Naive B cell (primary cell): Measurements from ENCODE around the gene CHI3L1. TPM values are rescaled to one million over a fixed set of nuclear protein-coding genes. Genes with fewer than 3 reads are reported as not detected.

Experiments
- ATAC-seq, 2 donors: fragments of 150-1000 bp; cut with Tn5 transposase; 2 replicates each; pipeline ENCODE4 v1.10.0; 2021; ENCODE audit warnings: low read depth in 2 of 2, mild to moderate bottlenecking in 2 of 2, moderate library complexity in 2 of 2
- DNase-seq: peaks from one replicate; pipeline ENCODE4 v3.0.0; 2022
- H3K27ac Mint-ChIP-seq, 6 donors: one replicate each; pipeline ENCODE4 v1.8.0; 2020 to 2022; ENCODE audit warnings: mild to moderate bottlenecking in 6 of 6, mixed read lengths in 6 of 6, moderate library complexity in 5 of 6, inconsistent platforms in 2 of 6
- H3K27me3 Mint-ChIP-seq, 3 donors: one replicate each; pipeline ENCODE4 v1.8.0; 2021 to 2022; ENCODE audit warnings: mixed read lengths in 3 of 3, mild to moderate bottlenecking in 1 of 3
- H3K36me3 Mint-ChIP-seq, 2 donors: one replicate each; pipeline ENCODE4 v1.8.0; 2020 to 2022; ENCODE audit warnings: mixed read lengths in 2 of 2, inconsistent platforms in 1 of 2, mild to moderate bottlenecking in 1 of 2
- H3K4me1 Mint-ChIP-seq, 3 donors: one replicate each; pipeline ENCODE4 v1.8.0; 2020 to 2022; ENCODE audit warnings: mixed read lengths in 3 of 3, inconsistent platforms in 1 of 3, mild to moderate bottlenecking in 1 of 3, moderate library complexity in 1 of 3
- H3K4me3 Mint-ChIP-seq, 8 donors: one replicate each; pipeline ENCODE4 v1.8.0; 2020 to 2022; ENCODE audit warnings: mild to moderate bottlenecking in 8 of 8, mixed read lengths in 8 of 8, moderate library complexity in 8 of 8, inconsistent platforms in 2 of 8
- H3K9me3 Mint-ChIP-seq, 7 donors: one replicate each; pipeline ENCODE4 v1.8.0; 2020 to 2022; ENCODE audit warnings: mixed read lengths in 7 of 7, mild to moderate bottlenecking in 5 of 7, inconsistent platforms in 2 of 7, moderate library complexity in 1 of 7
- polyA plus RNA-seq, 6 donors: library from polyadenylated mRNA; unstranded; fragments of 300-500 nt; fragmentation: Illumina TruSeq; gene quantifications; one replicate each; pipeline ENCODE4 v1.2.3, GENCODE V29; 2021; ENCODE audit warnings: low read depth in 6 of 6

Gene CHI3L1
- polyA plus RNA-seq, 6 donors from 2014 or later: 0.32 TPM; not detected in 5

GRCh38 chr1:203201516-203202205 lies 15.2 kb upstream of the CHI3L1 start:
- peaks cover 26 to 56% (median 45%) of the 10 kb centered on the region in 3 donors for H3K27me3 Mint-ChIP-seq
- no peak for DNase-seq

GRCh38 chr1:203200916-203201315 lies 14.4 kb upstream of the CHI3L1 start:
- Mint-ChIP-seq H3K27ac (peak overlapping the region in 1 of 6 donors; percentile 46), H3K9me3 (peaks cover 0 to 4% (median 0%) of the 10 kb centered on the region in 7 donors), H3K36me3 (peaks cover 0 to 7% of the 10 kb centered on the region in 2 donors), H3K4me3 (no peak overlapping the region), H3K27me3 (peaks cover 26 to 56% (median 45%) of the 10 kb centered on the region in 3 donors), H3K4me1 (no peaks in the 10 kb centered on the region)
- DNase-seq (no peak), ATAC-seq (no peak)

More at GRCh38 chr1:203201516-203202205, 15.2 kb upstream of the CHI3L1 start:
- Mint-ChIP-seq H3K4me1 (no peaks in the 10 kb centered on the region), H3K27ac (no peak overlapping the region), H3K9me3 (peaks cover 0 to 4% (median 0%) of the 10 kb centered on the region in 7 donors), H3K36me3 (peaks cover 0 to 7% of the 10 kb centered on the region in 2 donors), H3K4me3 (no peak overlapping the region)
- ATAC-seq: no peak

DNA sequence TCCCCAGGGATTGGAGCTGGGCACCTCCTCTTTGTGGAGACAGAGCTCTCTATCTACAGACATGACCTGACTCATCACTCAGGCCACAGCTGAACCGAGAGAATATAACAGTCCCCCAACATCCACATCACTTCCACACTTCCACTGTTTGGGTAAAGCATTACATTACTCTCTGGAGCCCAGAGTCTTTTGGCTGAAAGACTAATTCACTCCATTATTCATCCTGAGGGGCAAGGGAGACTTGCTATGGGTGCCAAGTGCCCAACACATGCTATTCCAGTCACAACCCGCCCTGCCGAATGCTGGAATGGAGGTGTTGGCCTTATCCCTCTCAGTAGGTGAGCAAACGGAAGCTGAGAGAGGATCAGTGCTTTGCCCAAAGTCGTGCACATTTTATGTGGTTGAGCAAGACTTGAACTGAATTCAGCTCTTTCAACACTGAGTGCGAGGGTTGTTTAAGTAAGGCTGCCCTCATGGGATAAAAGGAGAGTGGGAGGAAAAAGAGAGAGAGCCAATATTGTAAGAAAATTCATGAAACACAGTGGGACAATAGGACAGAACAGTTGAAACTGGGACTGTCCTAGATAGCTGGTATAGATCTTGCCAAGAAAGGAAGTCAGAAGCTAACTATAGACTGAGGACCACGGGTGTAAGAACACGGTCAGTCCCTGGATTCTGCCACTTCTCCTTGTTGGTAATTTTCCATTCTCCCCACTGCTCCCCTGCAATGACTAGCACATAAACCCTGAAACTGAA lies 13.5 kb upstream of the CHI3L1 start:
- DNase-seq (no peak), ATAC-seq (no peak)
- Mint-ChIP-seq H3K9me3 (peaks cover 0 to 4% (median 0%) of the 10 kb centered on the region in 7 donors), H3K27ac (no peak overlapping the region), H3K4me3 (no peak overlapping the region), H3K36me3 (peaks cover 0 to 7% of the 10 kb centered on the region in 2 donors), H3K4me1 (no peaks in the 10 kb centered on the region), H3K27me3 (peaks cover 26 to 56% (median 45%) of the 10 kb centered on the region in 3 donors)

- H3K36me3 Mint-ChIP-seq: peaks cover 0 to 7% of the 10 kb centered on the region in 2 donors
- H3K4me1 Mint-ChIP-seq: no peaks in the 10 kb centered on the region
- no peak overlapping the region for H3K27ac Mint-ChIP-seq
- DNase-seq: no peak
- H3K27me3 Mint-ChIP-seq: peaks cover 26 to 56% (median 45%) of the 10 kb centered on the region in 3 donors
- ATAC-seq: no peak
- H3K4me3 Mint-ChIP-seq: no peak overlapping the region
- H3K9me3 Mint-ChIP-seq: peaks cover 0 to 4% (median 0%) of the 10 kb centered on the region in 7 donors
Measured at GRCh38 chr1:203199481-203199815, 12.9 kb upstream of the CHI3L1 start.

DNA sequence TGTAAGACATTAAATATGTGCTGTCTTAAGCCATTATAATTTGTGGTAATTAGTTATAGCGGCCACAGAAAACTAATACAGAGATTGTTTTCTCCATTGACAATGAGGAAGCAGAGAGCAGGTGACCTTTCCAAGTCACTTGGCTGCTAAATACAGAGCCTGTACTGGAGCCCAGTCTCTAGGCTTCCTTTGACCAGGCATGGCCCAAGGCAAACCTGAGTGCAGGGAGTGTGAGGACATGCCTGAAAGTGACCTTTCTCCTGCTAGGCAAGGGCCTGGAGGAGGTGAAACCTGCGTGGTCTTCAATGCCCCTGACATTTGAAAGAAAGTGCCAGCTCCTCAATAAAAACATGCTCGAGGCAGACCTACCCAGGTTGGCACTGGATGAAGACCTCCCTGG lies 12.5 kb upstream of the CHI3L1 start:
- ATAC-seq: no peak
- Mint-ChIP-seq H3K4me3 (no peak overlapping the region), H3K27ac (no peak overlapping the region), H3K4me1 (no peaks in the 10 kb centered on the region), H3K36me3 (peaks cover 0 to 7% of the 10 kb centered on the region in 2 donors), H3K27me3 (peaks cover 25 to 55% (median 45%) of the 10 kb centered on the region in 3 donors), H3K9me3 (peaks cover 0 to 4% (median 0%) of the 10 kb centered on the region in 7 donors)
- no peak for DNase-seq

DNA sequence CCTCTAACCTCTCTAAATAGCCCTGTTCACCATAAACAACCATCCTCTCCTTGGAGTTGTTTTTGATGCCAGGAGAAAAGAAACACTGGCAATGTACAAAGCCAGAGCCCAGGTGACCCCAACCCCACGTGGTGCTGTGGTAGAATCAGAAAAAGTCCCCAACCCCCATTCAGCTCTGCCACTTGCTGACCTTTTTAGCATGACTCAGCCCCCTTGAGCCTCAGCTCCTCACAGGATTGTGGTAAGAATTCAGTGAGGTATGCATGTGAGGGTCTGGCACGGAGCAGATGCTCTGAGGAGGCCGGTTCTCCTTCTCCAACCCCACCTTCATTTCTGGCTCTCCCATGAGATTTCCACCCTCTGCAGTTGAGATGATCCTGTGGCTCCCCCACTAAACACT lies 11.1 kb upstream of the CHI3L1 start:
- no peak overlapping the region for H3K4me3 Mint-ChIP-seq
- ATAC-seq: no peak
- peaks cover 17 to 41% (median 37%) of the 10 kb centered on the region in 3 donors for H3K27me3 Mint-ChIP-seq
- no peak for DNase-seq
- H3K9me3 Mint-ChIP-seq: peaks cover 0 to 4% (median 0%) of the 10 kb centered on the region in 7 donors
- peaks cover 0 to 7% of the 10 kb centered on the region in 2 donors for H3K36me3 Mint-ChIP-seq
- no peak overlapping the region for H3K27ac Mint-ChIP-seq
- H3K4me1 Mint-ChIP-seq: no peaks in the 10 kb centered on the region

DNA sequence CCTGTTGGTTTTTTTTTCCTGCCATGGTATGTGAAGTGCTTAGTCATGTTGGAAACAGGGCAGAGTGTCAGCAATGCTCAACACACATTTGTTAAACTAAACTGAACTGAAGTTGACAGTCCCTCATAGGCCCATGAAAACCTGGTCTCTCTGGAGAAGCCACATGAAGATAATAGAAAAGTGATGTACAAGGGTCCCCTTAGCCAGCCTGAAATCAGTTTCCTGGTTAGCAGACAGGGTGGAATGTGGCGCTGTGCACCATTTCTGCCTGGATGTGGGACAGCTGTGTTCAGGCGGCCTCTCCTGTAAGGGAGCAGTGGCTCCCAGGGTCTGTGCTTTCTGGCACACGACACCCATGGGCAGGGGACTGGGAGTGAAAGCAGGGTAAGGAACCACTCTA lies 9.9 kb upstream of the CHI3L1 start:
- Mint-ChIP-seq H3K4me3 (no peak overlapping the region), H3K36me3 (peaks cover 0 to 7% of the 10 kb centered on the region in 2 donors), H3K4me1 (no peaks in the 10 kb centered on the region), H3K27ac (no peak overlapping the region), H3K9me3 (peaks cover 0 to 4% (median 0%) of the 10 kb centered on the region in 7 donors), H3K27me3 (peaks cover 14 to 35% (median 32%) of the 10 kb centered on the region in 3 donors)
- DNase-seq (no peak), ATAC-seq (no peak)

DNA sequence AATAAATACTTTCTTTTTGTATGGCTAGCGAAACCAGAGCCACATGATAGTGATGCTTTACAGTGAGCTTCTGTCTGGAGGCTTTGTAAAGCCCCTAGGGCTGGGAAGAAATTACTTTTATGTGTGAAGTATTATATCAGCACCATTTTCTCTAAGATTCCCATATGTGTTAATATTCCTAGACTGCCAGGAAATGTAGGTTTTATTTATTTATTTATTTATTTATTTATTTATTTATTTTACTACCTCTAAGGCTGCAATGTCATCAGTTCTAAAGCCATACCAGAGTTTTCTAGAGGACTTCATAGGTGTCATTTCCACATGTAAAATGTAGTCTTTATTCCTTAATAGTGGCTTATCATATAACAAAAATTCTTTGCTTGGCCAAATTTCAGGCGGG lies 4.4 kb upstream of the CHI3L1 start:
- H3K36me3 Mint-ChIP-seq: no peaks in the 10 kb centered on the region
- peaks cover 0 to 2% (median 0%) of the 10 kb centered on the region in 3 donors for H3K4me1 Mint-ChIP-seq
- peaks cover 0 to 38% (median 19%) of the 10 kb centered on the region in 3 donors for H3K27me3 Mint-ChIP-seq
- H3K9me3 Mint-ChIP-seq: no peaks in the 10 kb centered on the region
- no peak overlapping the region for H3K27ac Mint-ChIP-seq
- H3K4me3 Mint-ChIP-seq: no peak overlapping the region
- no peak for DNase-seq
- no peak for ATAC-seq

DNA sequence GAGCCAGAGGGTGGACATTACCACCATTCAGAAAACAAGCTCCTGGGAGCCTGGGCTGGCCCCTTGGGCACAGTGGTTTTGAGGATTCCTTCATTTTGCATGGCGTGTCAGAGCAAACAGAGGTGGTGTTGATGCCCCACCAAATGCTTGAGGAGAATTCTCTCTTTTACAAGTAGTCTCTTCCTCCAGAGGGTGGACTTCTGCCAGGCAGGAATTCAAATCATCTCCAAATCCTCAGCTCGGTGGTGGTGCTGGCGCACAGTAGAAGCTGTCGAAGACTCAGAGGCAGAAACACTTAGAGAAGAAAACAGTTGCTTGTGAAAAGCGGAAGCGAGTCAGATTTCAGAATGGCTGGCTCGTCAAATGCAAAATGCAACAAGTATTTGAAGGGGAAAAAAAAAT lies 3.4 kb upstream of the CHI3L1 start:
- Mint-ChIP-seq H3K9me3 (no peaks in the 10 kb centered on the region), H3K4me3 (no peak overlapping the region), H3K4me1 (peaks cover 0 to 2% (median 0%) of the 10 kb centered on the region in 3 donors), H3K36me3 (no peaks in the 10 kb centered on the region), H3K27ac (no peak overlapping the region), H3K27me3 (peaks cover 1 to 38% (median 19%) of the 10 kb centered on the region in 3 donors)
- ATAC-seq: no peak
- DNase-seq: no peak

DNA sequence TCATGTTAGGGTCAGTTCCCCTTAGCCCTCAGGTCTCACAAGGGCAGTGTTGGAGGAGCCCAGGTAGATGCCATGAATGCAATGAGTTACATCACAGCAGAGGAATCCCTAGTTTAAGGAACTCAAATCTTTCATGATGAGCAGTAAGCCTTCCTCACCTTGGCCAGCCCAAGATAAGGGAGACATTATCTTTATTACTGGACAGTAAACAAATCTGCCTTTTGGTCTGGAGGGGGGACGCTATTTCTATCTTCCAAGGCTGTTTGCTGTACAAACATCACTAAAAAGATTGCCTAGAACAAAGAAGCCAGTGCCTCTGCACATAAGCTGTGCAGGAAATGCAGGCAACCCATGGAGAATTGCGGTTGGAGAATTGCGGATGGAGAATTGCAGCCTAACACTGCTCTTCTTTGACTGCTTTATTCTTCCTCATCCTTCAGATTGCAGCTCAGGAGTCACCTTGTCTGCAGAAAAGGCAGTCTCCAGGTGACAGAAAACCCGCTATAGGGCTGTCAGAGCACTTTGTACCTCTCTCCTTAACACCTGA lies 2.3 kb upstream of the CHI3L1 start:
- Mint-ChIP-seq H3K27ac (no peak overlapping the region), H3K36me3 (no peaks in the 10 kb centered on the region), H3K4me1 (peaks cover 0 to 2% (median 0%) of the 10 kb centered on the region in 3 donors), H3K9me3 (no peaks in the 10 kb centered on the region), H3K27me3 (peaks cover 4 to 38% (median 19%) of the 10 kb centered on the region in 3 donors), H3K4me3 (no peak overlapping the region)
- ATAC-seq: no peak
- no peak for DNase-seq

- peaks cover 0 to 2% (median 0%) of the 10 kb centered on the region in 3 donors for H3K4me1 Mint-ChIP-seq
Measured at GRCh38 chr1:203187689-203188264, 1.3 kb upstream of the CHI3L1 start.

DNA sequence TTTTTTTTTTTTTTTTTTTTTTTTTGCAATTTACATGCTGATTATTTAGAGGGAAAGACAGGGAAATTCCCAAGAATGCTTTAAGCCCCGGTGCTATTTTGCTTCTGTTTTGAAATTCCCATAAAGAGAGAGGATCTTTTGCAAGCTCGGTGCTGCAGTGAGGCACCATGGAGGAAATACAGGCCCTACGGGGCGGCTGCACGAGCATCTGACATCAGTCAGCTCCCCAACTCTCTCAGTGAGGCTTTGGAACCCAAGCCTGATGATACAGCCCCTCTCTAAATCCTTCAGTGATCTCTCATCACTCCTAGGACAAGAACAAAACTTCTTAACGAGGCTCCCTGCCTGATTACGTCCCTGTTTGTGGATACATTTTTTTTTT lies 791 bp upstream of the CHI3L1 start:
- no peak overlapping the region for H3K4me3 Mint-ChIP-seq
- no peak for ATAC-seq

More at GRCh38 chr1:203187689-203188264, 1.3 kb upstream of the CHI3L1 start:
- ATAC-seq (no peak), DNase-seq (no peak)
- Mint-ChIP-seq H3K4me3 (no peak overlapping the region), H3K27me3 (peaks cover 4 to 38% (median 19%) of the 10 kb centered on the region in 3 donors), H3K27ac (no peak overlapping the region), H3K9me3 (no peaks in the 10 kb centered on the region), H3K36me3 (no peaks in the 10 kb centered on the region)

DNA sequence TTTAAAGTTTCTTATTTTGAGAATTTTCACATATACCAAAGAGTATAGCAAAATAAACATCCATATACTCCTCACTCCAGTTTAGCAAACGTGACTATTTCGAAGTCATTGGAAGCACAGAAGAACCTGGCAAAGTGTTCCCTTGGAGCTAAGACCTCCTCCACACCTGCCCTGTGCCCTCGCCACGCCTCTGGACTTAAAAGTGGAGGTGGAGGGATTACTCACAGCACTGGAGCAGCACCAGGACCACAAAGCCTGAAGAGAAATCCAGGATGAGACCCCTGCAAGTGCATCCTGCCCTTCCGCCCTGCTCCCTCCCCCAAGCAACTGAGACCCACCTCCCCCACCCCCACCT lies 436 bp downstream of the CHI3L1 start:
- no peaks in the 10 kb centered on the region for H3K36me3 Mint-ChIP-seq
- H3K27ac Mint-ChIP-seq: peak overlapping the region in 1 of 6 donors; percentile 22
- H3K27me3 Mint-ChIP-seq: peaks cover 4 to 31% (median 14%) of the 10 kb centered on the region in 3 donors
- H3K4me3 Mint-ChIP-seq: no peak overlapping the region
- H3K9me3 Mint-ChIP-seq: no peaks in the 10 kb centered on the region
- ATAC-seq (no peak), DNase-seq (no peak)
- H3K4me1 Mint-ChIP-seq: peaks cover 0 to 2% (median 0%) of the 10 kb centered on the region in 3 donors

More for the DNA sequence above, 791 bp upstream of the CHI3L1 start:
- H3K27me3 Mint-ChIP-seq: peaks cover 4 to 38% (median 19%) of the 10 kb centered on the region in 3 donors
- H3K27ac Mint-ChIP-seq: no peak overlapping the region
- no peak for DNase-seq
- H3K9me3 Mint-ChIP-seq: no peaks in the 10 kb centered on the region
- no peaks in the 10 kb centered on the region for H3K36me3 Mint-ChIP-seq
- peaks cover 0 to 2% (median 0%) of the 10 kb centered on the region in 3 donors for H3K4me1 Mint-ChIP-seq
